SJCRH30 (cell line): Measurements from ENCODE around the gene TET3. TPM values are rescaled to one million over a fixed set of nuclear protein-coding genes. Genes with fewer than 3 reads are reported as not detected.

Experiments
- DNase-seq, 2 experiments: peaks; one replicate each; pipeline ENCODE4 v3.0.0-alpha.2; 2015 to 2020
- H3K27ac ChIP-seq: fragments of 250-450 bp; sonication (Bioruptor Pico); 2 replicates; pipeline ENCODE4 v1.5.1; 2020; ENCODE audit warnings: mild to moderate bottlenecking, moderate library complexity
- H3K27me3 ChIP-seq: fragments of 250-450 bp; sonication (Bioruptor Pico); 2 replicates; pipeline ENCODE4 v1.5.1; 2020; ENCODE audit warnings: mild to moderate bottlenecking, moderate library complexity
- H3K36me3 ChIP-seq: fragments of 250-450 bp; sonication (Bioruptor Pico); 2 replicates; pipeline ENCODE4 v1.5.1; 2020; ENCODE audit warnings: mild to moderate bottlenecking, moderate library complexity
- H3K4me1 ChIP-seq: fragments of 250-450 bp; sonication (Bioruptor Pico); 2 replicates; pipeline ENCODE4 v1.5.1; 2020; ENCODE audit warnings: mild to moderate bottlenecking, moderate library complexity
- H3K4me3 ChIP-seq: fragments of 250-450 bp; sonication (Bioruptor Pico); 2 replicates; pipeline ENCODE4 v1.5.1; 2020; ENCODE audit warnings: mild to moderate bottlenecking, moderate library complexity
- H3K9me3 ChIP-seq: fragments of 250-450 bp; sonication (Bioruptor Pico); replicated peaks from 2 replicates; pipeline ENCODE4 v1.5.1; 2020; ENCODE audit warnings: mild to moderate bottlenecking, moderate library complexity
- total RNA-seq: library from RNA; depleted of rRNA; stranded (reverse); fragments of >200 nt; shearing (Covaris generic); gene quantifications from 2 replicates; pipeline ENCODE4 v1.2.3, GENCODE V29; 2014

TET3 gene
- total RNA-seq, 1 experiment from 2014 or later: 16.3 TPM

DNA sequence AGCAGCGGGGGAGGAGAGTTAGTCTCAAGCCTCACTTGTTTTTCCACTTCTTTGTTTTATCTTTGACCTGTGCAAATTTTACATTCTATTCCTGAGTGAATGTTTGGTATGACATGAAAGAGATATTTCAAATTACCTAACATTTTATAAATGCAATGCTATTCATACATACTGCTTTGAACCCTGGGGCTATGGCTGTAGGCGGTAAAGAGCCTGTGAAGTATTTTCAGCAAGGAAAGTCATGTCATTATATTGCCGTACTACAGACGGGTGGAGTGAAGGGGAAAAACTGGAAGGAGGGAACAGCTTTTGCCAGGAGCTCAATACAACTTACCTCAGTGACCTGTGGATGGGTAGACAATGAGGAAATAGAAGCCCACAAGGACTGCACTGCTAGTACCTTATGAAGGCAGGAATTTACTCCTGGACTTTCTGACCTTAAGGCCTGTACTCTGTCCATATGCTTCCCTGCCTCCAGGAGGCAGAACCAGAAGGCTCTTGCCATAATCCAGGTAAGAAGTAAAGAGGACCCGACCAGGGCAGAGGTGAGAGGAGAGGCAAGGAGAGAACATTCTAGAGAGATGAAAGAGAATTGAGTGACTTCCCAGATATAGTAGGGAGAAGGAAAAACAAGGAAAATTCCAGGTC is 28.4 kb upstream of the TET3 start:
- Histone ChIP-seq H3K4me1 (no peaks in the 10 kb centered on the region), H3K36me3 (peaks cover 74% of the 10 kb centered on the region)
- no peak for DNase-seq

DNA sequence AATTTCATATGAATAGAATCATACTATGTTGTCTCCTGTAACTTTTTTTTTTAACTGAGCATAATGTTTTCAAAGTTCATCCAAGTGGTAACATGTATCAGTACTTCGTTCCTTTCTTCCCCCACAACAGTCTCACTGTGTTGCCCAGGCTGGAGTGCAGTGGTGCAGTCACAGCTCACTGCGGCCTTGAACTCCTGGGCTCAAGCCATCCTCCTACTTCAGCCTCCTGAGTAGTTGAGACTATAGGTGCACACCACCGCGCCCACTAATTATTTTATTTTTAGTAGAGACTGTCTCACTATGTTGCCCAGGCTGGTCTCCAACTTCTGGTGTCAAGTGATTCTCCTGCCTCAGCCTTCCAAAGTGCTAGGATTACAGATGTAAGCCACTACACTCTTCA is 23.4 kb upstream of the TET3 start:
- Histone ChIP-seq H3K4me3 (no peak overlapping the region), H3K4me1 (peaks cover 5% of the 10 kb centered on the region; the same call in 1 of the 2 replicates), H3K36me3 (peaks cover 36% of the 10 kb centered on the region), H3K27me3 (no peaks in the 10 kb centered on the region), H3K9me3 (no peaks in the 10 kb centered on the region; the same call in 1 of the 2 replicates), H3K27ac (no peak overlapping the region)
- DNase-seq: no peak

More for the DNA sequence above, 28.4 kb upstream of the TET3 start:
- H3K27me3 ChIP-seq: no peaks in the 10 kb centered on the region
- H3K27ac ChIP-seq: no peak overlapping the region
- H3K4me3 ChIP-seq: no peak overlapping the region
- no peaks in the 10 kb centered on the region for H3K9me3 ChIP-seq

DNA sequence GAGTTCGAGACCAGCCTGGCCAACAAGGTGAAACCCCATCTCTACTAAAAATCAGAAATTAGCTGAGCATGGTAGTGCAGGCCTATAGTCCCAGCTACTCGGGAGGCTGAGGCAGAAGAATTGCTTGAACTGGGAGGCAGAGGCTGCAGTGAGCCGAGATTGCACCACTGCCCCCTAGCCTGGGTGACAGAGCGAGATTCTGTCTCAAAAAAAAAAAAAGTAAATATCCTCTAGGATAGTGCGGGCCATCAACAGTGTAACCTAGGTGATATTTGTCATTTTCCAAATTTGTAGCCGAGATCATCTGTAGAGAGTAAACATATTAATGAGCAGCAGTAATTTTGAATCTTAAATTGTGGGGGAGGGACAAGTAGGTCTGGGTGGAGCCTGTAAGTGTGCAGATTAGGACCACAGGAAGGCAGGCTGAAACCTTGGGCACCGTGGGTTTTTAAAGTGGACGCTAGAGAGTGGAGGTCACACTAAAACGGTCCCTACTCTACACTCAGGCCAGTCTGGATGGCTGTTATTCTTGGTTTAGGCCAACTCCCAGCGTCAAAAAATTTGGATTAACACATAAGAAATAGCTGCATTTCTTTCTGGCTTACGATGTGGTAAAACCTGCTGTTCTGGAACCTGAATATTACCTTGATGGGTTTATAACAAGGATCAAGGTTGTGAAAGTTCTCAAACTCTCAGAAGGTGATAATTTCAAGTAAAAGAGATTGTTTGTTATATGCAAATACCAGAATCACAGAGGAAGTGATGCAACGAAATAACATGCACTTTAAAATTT is 22.7 kb upstream of the TET3 start:
- Histone ChIP-seq H3K27me3 (no peaks in the 10 kb centered on the region), H3K9me3 (no peaks in the 10 kb centered on the region; the same call in 1 of the 2 replicates), H3K27ac (no peak overlapping the region), H3K4me3 (no peak overlapping the region), H3K36me3 (peaks cover 28% of the 10 kb centered on the region), H3K4me1 (peaks cover 5% of the 10 kb centered on the region; the same call in 1 of the 2 replicates)
- no peak for DNase-seq

DNA sequence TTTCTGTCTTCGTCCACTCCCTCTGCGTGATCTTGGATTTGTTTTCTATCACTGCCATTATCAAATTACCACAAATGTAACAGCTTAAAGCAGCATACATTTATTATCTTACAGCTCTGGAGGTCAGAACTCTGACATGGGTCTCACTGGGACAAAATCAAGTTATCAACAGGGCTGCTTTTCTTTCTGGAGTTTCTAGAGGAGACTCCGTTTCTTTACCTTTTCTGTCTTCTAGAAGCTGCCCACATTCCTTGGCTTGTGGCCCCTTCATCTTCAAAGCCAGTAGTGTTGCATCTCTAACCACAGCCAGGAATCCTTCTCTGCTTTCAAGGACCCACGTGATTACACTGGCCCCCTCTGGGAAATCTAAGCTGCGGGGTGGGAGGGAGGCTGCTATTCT is 21.9 kb upstream of the TET3 start:
- no peak overlapping the region for H3K27ac ChIP-seq
- no peak overlapping the region for H3K4me3 ChIP-seq
- H3K4me1 ChIP-seq: peaks cover 5% of the 10 kb centered on the region; the same call in 1 of the 2 replicates
- H3K27me3 ChIP-seq: no peaks in the 10 kb centered on the region
- H3K36me3 ChIP-seq: peaks cover 22% of the 10 kb centered on the region
- no peak for DNase-seq
- H3K9me3 ChIP-seq: no peaks in the 10 kb centered on the region; the same call in 1 of the 2 replicates

DNA sequence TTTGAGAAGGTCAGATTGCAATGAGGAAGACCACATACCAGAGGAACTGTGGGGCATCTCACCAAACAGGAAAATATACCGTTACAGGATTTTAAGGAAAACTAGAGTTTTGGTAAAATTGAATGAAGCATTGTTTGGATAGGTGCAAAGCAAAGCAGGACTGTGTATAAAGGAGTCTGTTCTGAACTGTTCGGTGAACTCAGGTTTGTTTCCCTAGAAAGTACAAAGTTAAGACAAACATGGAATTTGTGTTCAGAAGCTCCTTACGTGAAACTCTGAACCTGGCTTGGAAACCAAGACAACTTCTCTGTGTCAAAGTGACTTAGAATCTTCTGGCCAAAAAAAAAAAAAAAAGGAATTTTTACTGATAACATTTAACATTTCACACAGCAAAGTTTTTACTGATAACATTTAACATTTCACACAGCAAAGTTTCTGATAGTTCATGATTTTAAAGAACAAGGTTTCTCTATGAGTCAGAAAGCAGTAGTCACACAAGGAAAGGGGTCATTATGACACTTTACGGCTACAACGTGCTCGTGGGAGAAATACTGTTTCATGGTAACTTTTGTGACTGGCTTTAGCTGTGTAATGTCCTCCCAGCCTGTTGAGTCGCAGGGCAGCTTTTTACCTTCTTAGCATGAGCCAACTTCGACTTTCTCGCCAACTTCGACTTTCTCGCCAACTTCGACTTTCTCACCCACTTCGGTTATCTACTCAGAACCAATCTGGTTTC is 21.2 kb upstream of the TET3 start:
- Histone ChIP-seq H3K4me3 (no peak overlapping the region), H3K36me3 (peaks cover 14% of the 10 kb centered on the region), H3K27ac (no peak overlapping the region), H3K4me1 (peaks cover 5% of the 10 kb centered on the region; the same call in 1 of the 2 replicates), H3K27me3 (no peaks in the 10 kb centered on the region), H3K9me3 (no peaks in the 10 kb centered on the region; the same call in 1 of the 2 replicates)
- no peak for DNase-seq

DNA sequence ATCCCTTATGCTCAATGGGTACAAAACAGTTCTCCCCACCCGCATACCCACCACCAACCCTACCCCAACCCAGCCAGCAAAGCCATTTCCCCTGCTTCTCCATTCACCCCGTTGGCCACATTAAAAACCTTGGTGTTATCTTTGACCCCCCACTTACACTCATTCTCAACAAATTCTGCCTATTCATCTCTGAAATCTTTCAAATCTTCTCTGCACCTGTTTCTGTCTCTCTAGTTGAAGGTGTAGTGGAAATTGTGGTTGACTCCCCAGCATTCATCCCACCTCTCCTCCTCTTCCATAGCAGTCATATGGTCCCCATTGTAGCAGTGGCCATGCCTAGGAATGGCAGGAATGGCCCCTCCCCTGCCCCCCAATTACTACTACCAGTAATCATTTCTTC is 20.5 kb upstream of the TET3 start:
- peaks cover 8% of the 10 kb centered on the region for H3K36me3 ChIP-seq
- H3K4me3 ChIP-seq: no peak overlapping the region
- peaks cover 5% of the 10 kb centered on the region; the same call in 1 of the 2 replicates for H3K4me1 ChIP-seq
- no peak overlapping the region for H3K27ac ChIP-seq
- peak in 1 of 2 experiments; percentile 40 for DNase-seq
- no peaks in the 10 kb centered on the region; the same call in 1 of the 2 replicates for H3K9me3 ChIP-seq
- no peaks in the 10 kb centered on the region for H3K27me3 ChIP-seq

DNA sequence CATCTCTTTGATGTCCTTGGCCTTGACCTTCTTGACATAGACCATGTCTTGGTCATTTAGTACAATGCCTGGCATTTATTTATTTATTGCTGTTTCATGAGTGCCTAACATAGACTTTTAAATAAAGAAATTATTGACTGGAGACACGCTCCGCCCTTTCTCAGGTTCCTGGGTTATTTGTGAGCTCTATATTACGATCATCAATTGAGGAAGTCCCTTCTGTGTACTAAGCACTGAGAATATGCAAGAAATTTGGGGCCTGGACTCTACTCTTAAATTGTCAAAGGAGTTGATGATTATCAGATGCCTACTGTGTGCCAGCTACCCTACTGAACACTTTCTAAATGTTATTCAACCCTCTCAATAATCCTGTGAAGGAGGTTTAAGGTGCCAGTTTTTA is 19.7 kb upstream of the TET3 start:
- Histone ChIP-seq H3K36me3 (no peaks in the 10 kb centered on the region), H3K9me3 (no peaks in the 10 kb centered on the region; the same call in 1 of the 2 replicates), H3K4me1 (peaks cover 5% of the 10 kb centered on the region; the same call in 1 of the 2 replicates), H3K27ac (no peak overlapping the region), H3K4me3 (no peak overlapping the region), H3K27me3 (no peaks in the 10 kb centered on the region)
- DNase-seq: no peak

DNA sequence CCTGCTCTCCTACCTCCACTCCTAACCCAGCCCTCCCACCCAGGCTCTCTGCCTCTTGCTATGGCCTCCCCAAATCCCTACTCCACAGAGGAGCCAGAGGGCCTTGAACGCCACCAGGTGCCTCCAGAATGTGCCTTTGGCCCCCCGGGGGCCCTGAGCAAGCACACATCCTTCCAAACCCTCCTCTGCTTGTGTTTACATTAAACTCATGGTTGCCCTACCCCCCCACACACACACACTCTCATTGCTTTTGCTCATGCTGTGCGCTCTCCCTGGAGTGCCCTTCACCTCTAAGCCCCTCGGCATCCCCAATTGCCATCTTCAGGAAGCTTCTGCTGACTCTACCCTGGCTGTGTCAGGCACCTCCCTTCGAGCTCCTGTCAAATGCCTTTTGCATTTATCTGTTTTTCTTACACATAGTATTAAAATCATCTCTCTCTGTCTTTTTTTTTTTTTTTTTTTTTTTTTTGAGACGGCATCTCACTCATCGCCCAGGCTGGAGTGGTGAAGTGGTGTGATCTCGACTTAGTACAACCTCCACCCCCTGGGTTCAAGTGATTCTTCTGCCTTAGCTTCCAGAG is 16.3 kb upstream of the TET3 start:
- H3K4me3 ChIP-seq: no peak overlapping the region
- peaks cover 22% of the 10 kb centered on the region for H3K4me1 ChIP-seq
- H3K27me3 ChIP-seq: no peaks in the 10 kb centered on the region
- H3K27ac ChIP-seq: no peak overlapping the region
- DNase-seq: no peak
- no peaks in the 10 kb centered on the region for H3K36me3 ChIP-seq
- no peaks in the 10 kb centered on the region for H3K9me3 ChIP-seq

DNA sequence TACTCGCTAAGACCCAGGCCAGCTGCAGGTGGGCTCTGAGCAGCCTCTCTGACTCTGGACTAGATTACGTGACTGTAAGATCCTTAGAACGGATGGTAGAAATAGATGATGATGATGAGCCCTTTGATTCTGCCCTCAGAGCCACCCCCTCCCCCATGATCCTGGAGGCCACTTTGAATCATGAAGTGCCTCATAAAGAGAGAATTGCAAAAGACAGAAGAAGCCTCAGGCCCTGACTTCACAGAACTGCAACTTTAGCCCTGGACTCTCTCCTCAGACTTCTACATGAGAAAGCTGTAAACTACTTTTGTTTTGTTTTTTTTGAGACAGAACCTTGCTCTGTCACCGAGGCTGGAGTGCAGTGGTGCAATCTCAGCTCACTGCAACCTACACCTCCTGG is 15.4 kb upstream of the TET3 start:
- Histone ChIP-seq H3K4me1 (peaks cover 19% of the 10 kb centered on the region), H3K27me3 (no peaks in the 10 kb centered on the region), H3K4me3 (no peak overlapping the region), H3K36me3 (no peaks in the 10 kb centered on the region), H3K27ac (no peak overlapping the region), H3K9me3 (no peaks in the 10 kb centered on the region)
- DNase-seq: no peak

DNA sequence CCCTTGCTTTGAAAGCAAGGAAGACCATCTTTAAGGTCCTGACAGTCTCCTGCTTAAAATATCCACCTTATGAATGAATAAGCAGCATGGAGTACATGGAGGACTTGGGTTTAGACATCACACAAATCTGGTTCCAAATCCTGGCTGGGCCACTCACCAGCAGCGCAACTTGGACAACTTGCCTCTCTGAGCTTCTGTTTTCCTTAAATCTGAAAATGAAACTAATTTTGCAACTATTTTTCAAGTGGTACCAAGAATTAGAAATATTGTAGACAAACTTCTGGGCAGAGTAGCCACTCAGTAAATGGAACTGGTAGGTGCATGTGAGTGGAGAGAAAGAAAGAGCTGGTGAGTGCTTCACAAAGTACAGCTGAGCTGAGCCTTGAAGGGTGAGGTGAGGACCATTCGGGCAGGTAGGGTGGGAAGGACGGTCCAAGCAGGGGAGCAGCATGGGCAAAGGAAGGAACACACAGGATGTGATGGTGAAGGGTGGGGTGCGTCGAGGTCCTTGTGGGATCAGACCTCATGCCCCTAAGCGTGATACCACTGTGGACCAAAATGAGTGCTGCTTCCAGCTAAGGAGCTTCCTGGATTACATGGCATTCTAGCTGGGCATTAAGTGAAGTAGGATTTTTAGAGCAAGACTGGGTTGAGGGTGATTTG is 14.4 kb upstream of the TET3 start:
- Histone ChIP-seq H3K4me3 (no peak overlapping the region), H3K27me3 (no peaks in the 10 kb centered on the region), H3K36me3 (no peaks in the 10 kb centered on the region), H3K9me3 (no peaks in the 10 kb centered on the region), H3K27ac (no peak overlapping the region), H3K4me1 (peaks cover 17% of the 10 kb centered on the region)
- DNase-seq: no peak

DNA sequence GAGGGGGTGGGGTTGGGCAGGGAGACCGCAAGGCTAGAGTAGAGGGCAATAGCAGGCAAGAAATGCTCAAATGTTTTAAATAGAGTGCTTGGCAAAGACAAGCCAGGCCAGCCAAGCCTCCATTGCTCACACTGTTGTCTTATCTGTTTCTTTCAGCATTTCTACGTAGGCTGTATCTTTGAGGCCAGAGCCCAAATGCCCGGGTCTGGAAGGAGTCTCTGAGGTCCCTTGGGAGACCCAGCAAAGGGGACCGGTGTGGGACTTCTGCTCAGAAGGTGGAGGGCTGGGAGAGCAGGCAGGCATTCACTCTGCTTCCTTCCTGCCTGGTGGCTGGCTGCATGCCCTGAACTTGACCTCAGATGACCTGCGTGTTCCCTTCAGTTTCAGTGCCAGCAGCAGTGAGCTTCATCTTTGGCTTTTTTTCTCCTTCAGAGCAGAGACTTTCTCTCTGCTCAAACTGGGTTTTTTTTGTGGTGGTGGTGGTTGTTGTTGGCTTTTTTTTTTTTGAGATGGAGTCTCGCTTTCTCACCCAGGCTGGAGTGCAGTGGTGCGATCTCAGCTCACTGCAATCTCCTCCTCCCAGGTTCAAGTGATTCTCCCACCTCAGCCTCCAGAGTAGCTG is 13.7 kb upstream of the TET3 start:
- no peaks in the 10 kb centered on the region for H3K36me3 ChIP-seq
- H3K4me1 ChIP-seq: peaks cover 17% of the 10 kb centered on the region
- no peaks in the 10 kb centered on the region for H3K9me3 ChIP-seq
- no peaks in the 10 kb centered on the region for H3K27me3 ChIP-seq
- no peak overlapping the region for H3K4me3 ChIP-seq
- no peak overlapping the region for H3K27ac ChIP-seq
- peak; percentile 38 to 56 for DNase-seq

DNA sequence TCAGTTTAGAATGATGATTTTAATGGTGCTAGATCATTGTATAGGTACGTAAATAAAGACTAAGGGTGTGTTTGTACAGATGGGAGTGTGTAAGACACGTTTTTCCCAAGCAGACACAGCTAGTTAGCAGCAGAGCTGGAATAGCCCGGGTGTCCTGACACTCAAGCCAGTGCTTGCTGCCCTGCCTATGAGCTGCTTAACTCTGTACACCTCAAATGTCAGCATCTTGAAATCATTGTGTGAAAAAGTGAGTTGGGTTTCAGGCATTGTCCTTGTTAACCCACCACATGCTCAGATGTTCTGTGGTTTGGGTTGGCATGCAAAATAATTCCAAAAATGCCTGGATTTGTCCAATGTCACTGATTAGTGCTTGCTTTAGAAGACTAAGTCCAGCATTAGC is 13.0 kb upstream of the TET3 start:
- Histone ChIP-seq H3K27ac (no peak overlapping the region), H3K27me3 (no peaks in the 10 kb centered on the region), H3K9me3 (no peaks in the 10 kb centered on the region), H3K36me3 (no peaks in the 10 kb centered on the region), H3K4me3 (no peak overlapping the region), H3K4me1 (peaks cover 17% of the 10 kb centered on the region)
- DNase-seq: no peak

DNA sequence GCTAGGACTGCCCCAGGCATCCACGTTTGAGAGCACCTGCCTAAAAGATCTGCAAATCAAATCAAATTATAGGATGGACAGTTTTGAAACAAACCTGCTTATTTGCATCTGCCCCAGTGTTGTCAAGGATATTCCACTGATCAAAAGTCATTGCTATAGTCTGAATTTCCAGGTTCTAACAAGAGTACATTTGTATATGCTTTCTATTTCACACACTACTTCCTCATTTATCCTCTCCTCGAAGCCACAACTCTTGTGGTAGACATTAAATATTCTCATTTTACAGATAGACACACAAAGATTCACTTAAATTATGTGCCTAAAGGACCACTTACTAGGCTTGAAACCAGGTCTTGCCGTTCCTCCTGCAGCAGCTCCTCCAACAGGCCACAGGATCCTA is 11.9 kb upstream of the TET3 start:
- H3K9me3 ChIP-seq: no peaks in the 10 kb centered on the region
- H3K27me3 ChIP-seq: no peaks in the 10 kb centered on the region
- no peaks in the 10 kb centered on the region for H3K36me3 ChIP-seq
- H3K27ac ChIP-seq: no peak overlapping the region
- H3K4me3 ChIP-seq: no peak overlapping the region
- peaks cover 17% of the 10 kb centered on the region for H3K4me1 ChIP-seq
- no peak for DNase-seq

DNA sequence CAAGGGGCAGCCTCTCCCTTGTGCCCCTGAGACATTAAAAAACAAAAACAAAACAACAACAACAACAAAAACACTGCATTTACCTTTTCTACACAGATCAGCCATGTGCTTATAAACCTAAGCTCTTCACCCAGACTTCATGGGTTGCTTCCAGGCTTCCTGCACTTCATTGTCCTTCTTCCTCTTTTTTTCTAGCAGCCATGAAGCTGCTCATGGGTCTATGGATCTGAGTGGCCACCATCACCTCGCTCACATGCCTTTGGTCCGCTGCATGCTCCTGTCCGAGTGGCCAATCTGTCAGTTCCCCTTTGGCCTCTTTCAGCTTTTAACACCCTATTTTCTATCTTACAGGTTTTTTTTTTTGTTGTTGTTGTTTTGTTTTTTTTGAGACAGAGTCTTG is 9.0 kb upstream of the TET3 start:
- no peaks in the 10 kb centered on the region for H3K27me3 ChIP-seq
- H3K9me3 ChIP-seq: no peaks in the 10 kb centered on the region
- no peak overlapping the region for H3K27ac ChIP-seq
- H3K4me1 ChIP-seq: peaks cover 15% of the 10 kb centered on the region
- H3K36me3 ChIP-seq: no peaks in the 10 kb centered on the region
- DNase-seq: no peak
- H3K4me3 ChIP-seq: no peak overlapping the region
